ENCODE data around the gene TRIM62. TPM values are rescaled to one million over a fixed set of nuclear protein-coding genes. Genes with fewer than 3 reads are reported as not detected.

TRIM62 gene
- polyA plus RNA-seq, 2 of the 4 experiments (the other 2 are of a cell fraction) = 0.79 to 1.5 TPM

GRCh38 chr1:33206340-33206739 is 24.5 kb upstream of the TRIM62 start:
- FAIRE-seq = no peak
- Histone ChIP-seq H3K27ac (no peak overlapping the region), H3K9me3 (no peaks in the 10 kb centered on the region), H3K4me3 (no peak overlapping the region), H3K4me1 (no peaks in the 10 kb centered on the region), H3K4me2 (no peak overlapping the region)
- POLR2A ChIA-PET = no interaction called here
- TF ChIP-seq REST (IDR thresholded peaks at IDR 0.05) (no peak), NR3C1 (IDR thresholded peaks at IDR 0.05) (no peak), CBX8 (IDR thresholded peaks at IDR 0.05) (no peak), PHF8 (IDR thresholded peaks at IDR 0.05; ENCODE audit: borderline replicate concordance, low read depth) (no peak), TFCP2L1 (CRISPR knock-in tag; IDR thresholded peaks at IDR 0.05) (no peak), CTCF (IDR thresholded peaks at IDR 0.05) (no peak)
- ATAC-seq = no peak
- CTCF ChIA-PET = no interaction called here
- no peak for DNase-seq (ENCODE audit: low read depth in 1 of 2, low spot score in 1 of 2)
- WGBS (ENCODE audit: missing lambda C conversion rate) = 5% methylated on average over 2 of the region's 2 CpGs

GRCh38 chr1:33195556-33195955 is 13.7 kb upstream of the TRIM62 start:
- POLR2A ChIA-PET = no interaction called here
- FAIRE-seq = no peak
- H3K4me2 ChIP-seq = no peak overlapping the region

GRCh38 chr1:33191731-33192275 is 10.0 kb upstream of the TRIM62 start:
- POLR2A ChIA-PET = no interaction called here
- FAIRE-seq (no peak), DNase-seq (ENCODE audit: low read depth in 1 of 2, low spot score in 1 of 2) (no peak), ATAC-seq (no peak)
- CTCF ChIA-PET = no interaction called here
- TF ChIP-seq ZC3H11A (IDR thresholded peaks at IDR 0.05) (no peak), NFE2L2 (conservative IDR thresholded peaks at IDR 0.05; ENCODE audit: low read length) (no peak), CEBPB (IDR thresholded peaks at IDR 0.05) (no peak), SMC3 (IDR thresholded peaks at IDR 0.05) (no peak), JUNB (IDR thresholded peaks at IDR 0.05) (no peak), ZFP36 (IDR thresholded peaks at IDR 0.05; ENCODE audit: borderline replicate concordance, partially characterized antibody) (no peak), MAZ (IDR thresholded peaks at IDR 0.05; ENCODE audit: borderline replicate concordance, low read depth, low read length) (no peak), RARB (CRISPR knock-in tag; IDR thresholded peaks at IDR 0.05) (no peak), KDM1A (IDR thresholded peaks at IDR 0.05; ENCODE audit: low read depth) (no peak), FOSL2 (IDR thresholded peaks at IDR 0.05) (no peak), FOSL2 (CRISPR knock-in tag; IDR thresholded peaks at IDR 0.05) (no peak), NPAS2 (CRISPR knock-in tag; IDR thresholded peaks at IDR 0.05; ENCODE audit: borderline replicate concordance) (no peak)
- TF ChIP-seq, protein P1, sequence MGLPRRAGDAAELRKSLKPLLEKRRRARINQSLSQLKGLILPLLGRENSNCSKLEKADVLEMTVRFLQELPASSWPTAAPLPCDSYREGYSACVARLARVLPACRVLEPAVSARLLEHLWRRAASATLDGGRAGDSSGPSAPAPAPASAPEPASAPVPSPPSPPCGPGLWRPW (IDR thresholded peaks at IDR 0.05) = no peak
- Histone ChIP-seq H3K9me3 (no peaks in the 10 kb centered on the region), H3K4me1 (no peaks in the 10 kb centered on the region), H3K4me2 (no peak overlapping the region), H3K27ac (no peak overlapping the region), H3K4me3 (no peak overlapping the region)
- WGBS (ENCODE audit: missing lambda C conversion rate) = 21% methylated on average over 2 of the region's 2 CpGs

More at GRCh38 chr1:33195556-33195955, 13.7 kb upstream of the TRIM62 start:
- WGBS (ENCODE audit: missing lambda C conversion rate) = 15% methylated on average over 2 of the region's 2 CpGs
- CTCF ChIA-PET = no interaction called here
- no peaks in the 10 kb centered on the region for H3K4me1 ChIP-seq
- no peaks in the 10 kb centered on the region for H3K9me3 ChIP-seq
- no peak overlapping the region for H3K27ac ChIP-seq
- TF ChIP-seq E2F6 (IDR thresholded peaks at IDR 0.05; ENCODE audit: borderline replicate concordance, low read depth) (no peak), RFX5 (IDR thresholded peaks at IDR 0.05) (no peak), EP300 (IDR thresholded peaks at IDR 0.05) (no peak), ZNF302 (CRISPR knock-in tag; IDR thresholded peaks at IDR 0.05) (no peak)
- no peak for ATAC-seq
- no peak for DNase-seq (ENCODE audit: low read depth in 1 of 2, low spot score in 1 of 2)
- H3K4me3 ChIP-seq = no peak overlapping the region

Measured in A549 (cell line).